K562 (cell line): Measurements from ENCODE around the gene KRTAP4-8. TPM values are rescaled to one million over a fixed set of nuclear protein-coding genes. Genes with fewer than 3 reads are reported as not detected.

Source experiments
- ATAC-seq: fragments of 200-7000 bp; cut with Tn5 transposase; 3 replicates; pipeline ENCODE4 v1.9.1; 2020; ENCODE audit warnings: moderate library complexity
- BruUV-seq: library from RNA; stranded (reverse); fragments of 400-500 nt; replicated peaks from 2 replicates; lab custom pipeline; 2021; lab: Mats Ljungman, UMichigan
- CTCF ChIA-PET: fragments of 300-600 bp; formaldehyde crosslinking; extraction: SDS; loops from one replicate; lab custom pipeline; 2021; ENCODE audit warnings: low intra/inter-chr PET ratio; lab: Yijun Ruan, JAX
- POLR2A ChIA-PET: fragments of 300-600, 350-650 bp; sonication (Branson Sonifier 250); formaldehyde crosslinking; extraction: SDS; loops from one replicate; lab custom pipeline; 2021; ENCODE audit warnings: antibody characterized with exemption, inconsistent platforms; lab: Yijun Ruan, JAX
- DNase-seq, 4 experiments: peaks; one replicate each; pipeline versions ENCODE4 v3.0.0 to v3.0.0-alpha.2; 2011 to 2018; ENCODE audit warnings: low spot score in 3 of 4, mixed read lengths in 3 of 4; ENCODE audit errors: extremely low read depth in 1 of 4
- FAIRE-seq: peaks from 2 replicates; lab custom pipeline; 2011; peaks lifted over from hg19 to GRCh38; lab: Jason Lieb, UNC
- H2AFZ ChIP-seq: 2 replicates; pipeline ENCODE4 v1.6.0; 2011; ENCODE audit warnings: low read depth, low read length, control low read depth, inconsistent platforms
- H3K27ac ChIP-seq: fragments of 200-600 bp; 3 replicates; pipeline ENCODE4 v1.8.0; 2011; ENCODE audit warnings: low read depth, mild to moderate bottlenecking, control low read depth, inconsistent platforms, low read length, moderate library complexity, mixed read lengths; ENCODE audit errors: extremely low read depth
- H3K27me3 ChIP-seq, 2 experiments: fragments of 300-600 bp in 1 of 2; 2 replicates in 1 of 2; 3 replicates in 1 of 2; pipeline versions ENCODE4 v1.6.0 to v1.8.0; 2011; ENCODE audit warnings: inconsistent platforms in 2 of 2, low read length in 2 of 2, mild to moderate bottlenecking in 1 of 2, mixed read lengths in 1 of 2, moderate library complexity in 1 of 2; ENCODE audit not compliant: control insufficient read depth in 2 of 2, insufficient read depth in 2 of 2
- H3K36me3 ChIP-seq: fragments of 300-600 bp; 3 replicates; pipeline ENCODE4 v1.8.0; 2011; ENCODE audit warnings: mild to moderate bottlenecking, low read length, inconsistent platforms; ENCODE audit not compliant: control insufficient read depth, insufficient read depth
- H3K4me1 ChIP-seq, 2 experiments: fragments of 200-600 bp in 1 of 2; replicated peaks in 1 of 2; 2 replicates in 1 of 2; 3 replicates in 1 of 2; pipeline versions ENCODE4 v1.5.1 to v1.8.0; 2011; ENCODE audit warnings: inconsistent platforms in 2 of 2, low read length in 2 of 2, mild to moderate bottlenecking in 1 of 2, mixed read lengths in 1 of 2, moderate library complexity in 1 of 2; ENCODE audit not compliant: control insufficient read depth in 2 of 2, insufficient read depth in 2 of 2
- H3K4me2 ChIP-seq: 2 replicates; pipeline ENCODE4 v1.6.1; 2011; ENCODE audit warnings: low read length, control low read depth, inconsistent platforms, mixed read lengths; ENCODE audit not compliant: insufficient read depth
- H3K4me3 ChIP-seq: fragments of 200-600 bp; sonication (generic), shearing (Covaris generic); 2 replicates; pipeline ENCODE4 v1.5.1; 2016; ENCODE audit warnings: control low read depth, inconsistent platforms
- H3K79me2 ChIP-seq: fragments of 200-600 bp; 3 replicates; pipeline ENCODE4 v1.8.0; 2011; ENCODE audit warnings: low read length, inconsistent platforms; ENCODE audit not compliant: control insufficient read depth, insufficient read depth
- H3K9ac ChIP-seq, 2 experiments: 2 replicates each; pipeline versions ENCODE4 v1.6.0 to v1.6.1; 2011; ENCODE audit warnings: low read depth in 2 of 2, low read length in 2 of 2, control low read depth in 1 of 2, inconsistent platforms in 1 of 2, mild to moderate bottlenecking in 1 of 2, mixed read lengths in 1 of 2; ENCODE audit not compliant: insufficient read depth in 1 of 2
- H3K9me1 ChIP-seq: one replicate; pipeline ENCODE4 v1.6.0; 2011; ENCODE audit warnings: inconsistent platforms, mild to moderate bottlenecking, low read length, moderate library complexity; ENCODE audit not compliant: control insufficient read depth, insufficient read depth
- H3K9me3 ChIP-seq: replicated peaks from 2 replicates; pipeline ENCODE4 v1.5.1; 2011; ENCODE audit warnings: low read depth, low read length, inconsistent platforms; ENCODE audit not compliant: control insufficient read depth, insufficient read depth
- H4K20me1 ChIP-seq: replicated peaks from 2 replicates; pipeline ENCODE4 v1.6.1; 2011; ENCODE audit warnings: low read length, inconsistent platforms, mixed read lengths; ENCODE audit not compliant: control insufficient read depth, insufficient read depth
- CBX2 ChIP-seq: fragments of 200-600 bp; sonication (generic); IDR thresholded peaks from one replicate; pipeline ENCODE4 v1.6.1; 2012; ENCODE audit warnings: mild to moderate bottlenecking, low read length, inconsistent platforms; ENCODE audit not compliant: insufficient read depth, poor library complexity, severe bottlenecking
- DNMT1 ChIP-seq: fragments of 450-650 bp; IDR thresholded peaks from 2 replicates; pipeline ENCODE4 v1.6.1; 2016; ENCODE audit warnings: antibody characterized with exemption, mild to moderate bottlenecking
- HNRNPH1 ChIP-seq: fragments of 200-400 bp; formaldehyde crosslinking; optimal IDR thresholded peaks from 2 replicates; pipeline ENCODE3; 2017; ENCODE audit warnings: low read depth, mild to moderate bottlenecking, low read length, moderate library complexity
- RBM39 ChIP-seq: fragments of 200-400 bp; formaldehyde crosslinking; optimal IDR thresholded peaks from 2 replicates; pipeline ENCODE3; 2018; ENCODE audit warnings: low read depth, low read length
- THAP12 ChIP-seq: fragments of 250-450 bp; sonication (Bioruptor Pico); IDR thresholded peaks from 2 replicates; pipeline ENCODE4 v1.9.0; 2021; ENCODE audit warnings: mild to moderate bottlenecking, inconsistent platforms
- ZNF785 ChIP-seq: fragments of 250-450 bp; sonication (Bioruptor Pico); IDR thresholded peaks from 2 replicates; pipeline ENCODE4 v1.4.0; 2020; ENCODE audit warnings: mild to moderate bottlenecking
- WGBS: fragments of 100-300 bp; shearing (Covaris generic); methylation state at CpG from one replicate; pipeline ENCODE4 v1.1.6; 2016; ENCODE audit warnings: low coverage, mixed read lengths; ENCODE audit not compliant: insufficient coverage; ENCODE audit errors: missing lambda C conversion rate; 5-methylcytosine and 5-hydroxymethylcytosine counted together
- in situ Hi-C: fragments of 300-500 bp; cut with MboI; formaldehyde crosslinking; loops from 4 replicates; pipeline ENCODE4 v1.15.0; 2018; ENCODE audit warnings: inconsistent platforms, mixed read lengths
- intact Hi-C: fragments of 100-400 bp; cut with micrococcal nuclease; formaldehyde crosslinking; loops from 2 replicates; pipeline ENCODE4 v1.14.2; 2022
- polyA plus RNA-seq, 8 experiments: library from polyadenylated mRNA; depleted of rRNA in 4 of 8; stranded (reverse) in 5 of 8; unstranded in 3 of 8; fragments of >200 nt; fragmentation: Nextera tagmentation in 2 of 8; fragmentation: Illumina TruSeq in 1 of 8; extraction: Ambion mirVana in 2 of 8; extraction: Trizol in 1 of 8; gene quantifications; 2 replicates each; pipeline versions ENCODE4 v1.2.1 to v1.2.3, GENCODE V29; 2011 to 2014; ENCODE audit warnings: inconsistent platforms in 1 of 8, missing spikeins in 1 of 8
- total RNA-seq, 7 experiments: library from RNA; depleted of rRNA in 6 of 7; stranded (reverse); fragments of >200 nt in 6 of 7; fragmentation: Illumina TruSeq in 2 of 7; extraction: Trizol in 2 of 7; gene quantifications; 2 replicates each; pipeline versions ENCODE4 v1.2.1 to v1.2.3, GENCODE V29; 2011 to 2021; ENCODE audit warnings: low replicate concordance in 1 of 7
- TF ChIP-seq, protein P1 (sequence below), 2 experiments: fragments of 450-650 bp in 1 of 2; sonication (generic) in 1 of 2; formaldehyde crosslinking; conservative IDR thresholded peaks; 2 replicates each; pipeline versions ENCODE4 v1.4.0 to v1.8.1; 2020 to 2022; ENCODE audit warnings: mild to moderate bottlenecking in 1 of 2, missing genetic modification reagents in 1 of 2

Gene KRTAP4-8
- total and polyA plus RNA-seq, 9 of the 15 experiments (the other 6 are each of a cell fraction or from before 2014, with no cell fraction given), result not detected

GRCh38 chr17:41133880-41134735, 36.2 kb upstream of the KRTAP4-8 start (continued):
- TF ChIP-seq, protein P1, sequence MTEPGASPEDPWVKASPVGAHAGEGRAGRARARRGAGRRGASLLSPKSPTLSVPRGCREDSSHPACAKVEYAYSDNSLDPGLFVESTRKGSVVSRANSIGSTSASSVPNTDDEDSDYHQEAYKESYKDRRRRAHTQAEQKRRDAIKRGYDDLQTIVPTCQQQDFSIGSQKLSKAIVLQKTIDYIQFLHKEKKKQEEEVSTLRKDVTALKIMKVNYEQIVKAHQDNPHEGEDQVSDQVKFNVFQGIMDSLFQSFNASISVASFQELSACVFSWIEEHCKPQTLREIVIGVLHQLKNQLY (CRISPR knock-in tag; conservative IDR thresholded peaks at IDR 0.05), result no peak
- TF ChIP-seq ZNF785 (CRISPR knock-in tag), result no peak
- TF ChIP-seq CBX2, result no peak
- TF ChIP-seq, all 486 proteins: peak for 0

DNA sequence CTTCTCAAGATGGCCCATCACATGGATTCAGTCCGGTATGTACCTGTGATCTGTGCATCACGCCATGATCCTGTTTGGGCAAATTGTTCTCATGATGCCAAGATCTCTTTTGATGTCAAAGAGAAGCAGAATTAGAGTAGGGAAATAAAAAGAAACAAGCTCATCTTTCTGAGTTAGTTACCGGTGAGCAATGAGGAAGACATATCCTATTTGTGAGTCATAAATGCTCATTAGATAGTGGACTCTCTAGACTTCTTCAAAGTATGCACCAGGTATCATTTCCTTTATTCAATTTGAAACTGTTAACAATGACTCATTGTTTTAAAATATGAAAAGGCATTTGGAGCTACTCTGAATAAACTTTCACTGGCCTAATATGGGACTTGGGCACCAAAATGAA, 34.0 kb upstream of the KRTAP4-8 start:
- ATAC-seq (no peak), DNase-seq (no peak), FAIRE-seq (no peak)
- Histone ChIP-seq H3K4me1 (no peaks in the 10 kb centered on the region), H3K79me2 (no peaks in the 10 kb centered on the region), H3K9me3 (no peaks in the 10 kb centered on the region), H3K36me3 (no peaks in the 10 kb centered on the region), H3K9me1 (no peaks in the 10 kb centered on the region), H4K20me1 (no peaks in the 10 kb centered on the region), H2AFZ (no peak overlapping the region), H3K4me2 (no peak overlapping the region), H3K9ac (no peak overlapping the region), H3K27ac (no peak overlapping the region), H3K27me3 (no peaks in the 10 kb centered on the region), H3K4me3 (no peak overlapping the region)
- POLR2A ChIA-PET, result no interaction called here
- no peak for TF ChIP-seq HNRNPH1
- TF ChIP-seq RBM39, result no peak
- TF ChIP-seq DNMT1, result no peak
- no peak for TF ChIP-seq THAP12 (CRISPR knock-in tag)
- 5% methylated on average over 3 of the region's 3 CpGs for WGBS
- CTCF ChIA-PET, result no interaction called here
- intact Hi-C loops (no loop called here), in situ Hi-C loops (no loop called here)
- no TSS peak for BruUV-seq
